Measurements from ENCODE around the gene CES3.

Gene CES3, protein sequence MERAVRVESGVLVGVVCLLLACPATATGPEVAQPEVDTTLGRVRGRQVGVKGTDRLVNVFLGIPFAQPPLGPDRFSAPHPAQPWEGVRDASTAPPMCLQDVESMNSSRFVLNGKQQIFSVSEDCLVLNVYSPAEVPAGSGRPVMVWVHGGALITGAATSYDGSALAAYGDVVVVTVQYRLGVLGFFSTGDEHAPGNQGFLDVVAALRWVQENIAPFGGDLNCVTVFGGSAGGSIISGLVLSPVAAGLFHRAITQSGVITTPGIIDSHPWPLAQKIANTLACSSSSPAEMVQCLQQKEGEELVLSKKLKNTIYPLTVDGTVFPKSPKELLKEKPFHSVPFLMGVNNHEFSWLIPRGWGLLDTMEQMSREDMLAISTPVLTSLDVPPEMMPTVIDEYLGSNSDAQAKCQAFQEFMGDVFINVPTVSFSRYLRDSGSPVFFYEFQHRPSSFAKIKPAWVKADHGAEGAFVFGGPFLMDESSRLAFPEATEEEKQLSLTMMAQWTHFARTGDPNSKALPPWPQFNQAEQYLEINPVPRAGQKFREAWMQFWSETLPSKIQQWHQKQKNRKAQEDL

DNA sequence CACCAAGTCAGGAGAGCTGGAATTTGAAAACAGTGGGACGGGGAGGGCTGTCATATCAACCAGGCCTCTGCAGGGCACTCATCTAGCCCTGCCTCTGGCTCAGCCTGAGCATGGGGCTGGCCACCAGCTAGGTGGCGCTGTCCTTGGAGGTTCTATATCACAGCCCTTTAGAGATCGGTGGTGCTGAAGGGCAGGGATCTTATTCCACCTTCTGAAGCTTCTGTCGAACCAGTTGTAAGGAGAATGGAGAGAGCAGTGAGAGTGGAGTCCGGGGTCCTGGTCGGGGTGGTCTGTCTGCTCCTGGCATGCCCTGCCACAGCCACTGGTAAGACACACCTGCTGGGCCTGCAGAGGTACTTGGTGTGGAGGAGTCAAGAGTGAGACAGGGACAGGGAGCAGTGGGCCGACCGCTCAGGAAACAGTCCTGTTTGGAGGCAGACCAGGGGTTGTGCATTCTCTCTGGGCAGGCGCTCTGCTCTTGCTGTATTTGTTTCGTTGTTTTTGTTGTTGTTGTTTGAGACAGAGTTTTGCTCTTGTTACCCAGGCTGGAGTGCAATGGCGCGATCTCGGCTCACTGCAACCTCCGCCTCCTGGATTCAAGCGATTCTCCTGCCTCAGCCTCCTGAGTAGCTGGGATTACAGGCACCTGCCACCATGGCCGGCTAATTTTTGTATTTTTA is at the start of gene CES3:
Gene CES3, plus strand, starts transcription at position 202 of the 680 bp plus-strand sequence. Its CDS starts 42 bp downstream, at position 244.
- TF ChIP-seq, protein P1, sequence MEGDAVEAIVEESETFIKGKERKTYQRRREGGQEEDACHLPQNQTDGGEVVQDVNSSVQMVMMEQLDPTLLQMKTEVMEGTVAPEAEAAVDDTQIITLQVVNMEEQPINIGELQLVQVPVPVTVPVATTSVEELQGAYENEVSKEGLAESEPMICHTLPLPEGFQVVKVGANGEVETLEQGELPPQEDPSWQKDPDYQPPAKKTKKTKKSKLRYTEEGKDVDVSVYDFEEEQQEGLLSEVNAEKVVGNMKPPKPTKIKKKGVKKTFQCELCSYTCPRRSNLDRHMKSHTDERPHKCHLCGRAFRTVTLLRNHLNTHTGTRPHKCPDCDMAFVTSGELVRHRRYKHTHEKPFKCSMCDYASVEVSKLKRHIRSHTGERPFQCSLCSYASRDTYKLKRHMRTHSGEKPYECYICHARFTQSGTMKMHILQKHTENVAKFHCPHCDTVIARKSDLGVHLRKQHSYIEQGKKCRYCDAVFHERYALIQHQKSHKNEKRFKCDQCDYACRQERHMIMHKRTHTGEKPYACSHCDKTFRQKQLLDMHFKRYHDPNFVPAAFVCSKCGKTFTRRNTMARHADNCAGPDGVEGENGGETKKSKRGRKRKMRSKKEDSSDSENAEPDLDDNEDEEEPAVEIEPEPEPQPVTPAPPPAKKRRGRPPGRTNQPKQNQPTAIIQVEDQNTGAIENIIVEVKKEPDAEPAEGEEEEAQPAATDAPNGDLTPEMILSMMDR (IDR thresholded peaks at IDR 0.05; ENCODE audit: low read depth, low read length), result peak; percentile 72
- DNase-seq (ENCODE audit: extremely low read depth, low read depth), result peak; percentile 10

DNA sequence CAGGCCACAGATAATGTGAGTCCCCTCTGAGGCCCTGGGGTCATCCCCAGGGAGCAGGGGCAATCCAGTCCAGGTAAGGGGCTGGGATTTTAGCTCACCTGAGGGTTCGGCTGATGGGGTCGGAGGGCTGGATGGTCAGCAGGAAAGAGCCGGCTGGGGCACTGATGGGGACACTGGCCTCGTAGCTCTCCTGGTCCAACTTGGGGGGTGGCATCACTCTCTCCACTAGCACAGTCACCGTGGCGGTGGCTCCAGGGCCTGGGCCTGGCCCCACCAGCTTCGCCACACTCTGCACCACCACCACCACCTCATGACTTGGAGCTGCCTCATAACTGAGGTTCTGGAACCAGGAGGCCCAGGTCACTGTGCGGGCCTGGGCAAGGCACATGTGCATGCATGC is 49.3 kb upstream of the CES3 start:
- no peak for DNase-seq (ENCODE audit: extremely low read depth, low read depth)
- TF ChIP-seq, protein P1 (IDR thresholded peaks at IDR 0.05; ENCODE audit: low read depth, low read length), result no peak

DNA sequence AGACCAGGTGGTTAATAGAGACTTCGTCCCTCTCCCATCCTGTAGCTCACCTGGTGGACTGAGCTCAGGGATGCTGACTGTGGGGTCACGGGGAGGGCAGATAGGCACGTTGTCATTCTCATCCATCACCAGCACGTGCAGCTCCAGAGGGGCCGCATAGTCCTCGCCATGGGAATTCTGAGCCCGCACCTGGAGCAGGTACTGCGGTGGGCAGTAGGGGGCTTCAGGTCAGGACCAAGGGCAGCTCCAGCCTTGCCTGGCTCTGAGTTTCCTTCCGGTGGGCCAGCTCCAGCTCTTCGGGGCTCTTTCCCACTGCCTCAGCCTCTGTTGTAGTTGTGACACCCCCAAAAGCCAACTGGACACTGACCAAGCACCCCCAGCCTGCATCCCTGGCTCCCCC is 48.0 kb upstream of the CES3 start:
- TF ChIP-seq, protein P1 (IDR thresholded peaks at IDR 0.05; ENCODE audit: low read depth, low read length), result no peak
- no peak for DNase-seq (ENCODE audit: extremely low read depth, low read depth)

DNA sequence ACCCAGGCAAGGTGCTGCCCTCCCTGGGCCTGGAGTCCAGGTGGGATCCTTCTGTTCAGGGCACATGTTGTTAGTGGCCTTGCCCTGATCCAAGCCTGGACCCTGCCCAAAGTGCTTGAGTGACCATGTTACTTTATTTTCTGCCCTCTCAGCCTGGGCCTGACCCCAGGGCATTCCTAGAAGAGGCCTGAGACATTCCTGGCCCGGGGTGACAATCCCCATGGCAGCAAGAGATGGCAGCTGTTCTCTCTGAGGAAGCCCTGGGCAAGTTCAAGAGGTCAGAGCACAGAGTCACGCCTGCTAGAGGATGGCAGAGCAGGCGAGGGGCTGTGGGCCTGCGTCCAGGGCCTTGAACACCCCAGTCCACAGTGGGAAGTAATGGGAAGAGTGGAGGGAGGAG is 47.4 kb upstream of the CES3 start:
- DNase-seq (ENCODE audit: extremely low read depth, low read depth), result no peak
- TF ChIP-seq, protein P1 (IDR thresholded peaks at IDR 0.05; ENCODE audit: low read depth, low read length), result no peak

DNA sequence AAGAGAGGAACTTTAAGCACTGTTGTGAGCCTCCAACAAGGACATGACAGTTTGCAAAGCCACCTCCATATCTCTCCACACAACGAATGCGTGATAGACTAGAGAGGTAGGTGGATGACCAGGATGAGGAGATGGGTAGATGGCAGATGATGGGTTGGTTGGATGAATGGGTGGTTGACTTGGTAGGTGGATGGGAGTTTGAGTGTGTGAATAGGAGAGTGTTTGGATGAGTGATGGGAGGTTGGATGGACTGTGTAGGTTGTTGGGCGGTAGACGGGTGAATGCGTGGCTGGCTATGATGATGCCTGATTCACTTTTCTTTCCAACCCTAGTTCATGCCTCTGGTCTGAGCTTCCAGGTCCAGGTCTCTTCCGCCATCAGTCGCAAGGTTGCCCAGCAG is 46.5 kb upstream of the CES3 start:
- TF ChIP-seq, protein P1 (IDR thresholded peaks at IDR 0.05; ENCODE audit: low read depth, low read length), result no peak
- no peak for DNase-seq (ENCODE audit: extremely low read depth, low read depth)

DNA sequence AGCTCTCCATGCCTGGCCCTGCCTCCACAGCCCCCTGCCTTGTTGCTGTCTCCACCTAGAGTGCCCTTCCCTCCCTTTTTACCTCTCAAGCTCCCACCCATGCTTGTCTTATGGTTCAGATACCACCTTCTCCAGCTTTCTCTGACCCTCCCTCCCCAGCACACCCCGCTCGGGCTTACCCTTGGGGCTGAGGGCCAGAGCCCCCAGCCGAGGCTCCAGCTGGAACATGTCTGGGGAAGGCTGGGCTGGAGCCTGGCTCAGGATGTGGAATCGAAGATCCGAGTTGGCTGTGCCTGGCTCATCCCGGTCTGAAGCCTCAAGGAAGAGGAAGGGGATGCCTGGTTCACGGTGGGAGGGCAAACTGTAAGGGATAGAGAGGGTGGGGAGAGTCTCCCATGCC is 46.0 kb upstream of the CES3 start:
- TF ChIP-seq, protein P1 (IDR thresholded peaks at IDR 0.05; ENCODE audit: low read depth, low read length), result no peak
- DNase-seq (ENCODE audit: extremely low read depth, low read depth), result no peak

DNA sequence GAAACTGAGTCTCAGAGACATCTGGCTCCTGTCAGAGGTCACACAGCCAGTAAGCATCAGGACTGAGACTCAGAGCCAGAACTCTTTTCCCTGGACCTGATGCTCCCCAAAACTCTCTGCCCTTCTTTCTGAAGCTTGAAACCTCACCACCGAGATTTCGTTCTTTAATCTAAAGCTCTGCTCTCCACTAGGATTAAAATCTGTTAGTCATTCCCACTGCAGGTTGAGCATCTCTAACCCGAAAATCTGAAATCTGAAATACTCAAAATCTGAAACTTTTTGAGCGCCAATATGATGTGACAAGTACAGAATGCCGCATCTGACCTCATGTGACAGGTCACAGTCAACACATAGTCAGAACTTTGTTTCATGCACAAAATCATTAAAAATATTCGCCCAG is 44.5 kb upstream of the CES3 start:
- DNase-seq (ENCODE audit: extremely low read depth, low read depth), result no peak
- TF ChIP-seq, protein P1 (IDR thresholded peaks at IDR 0.05; ENCODE audit: low read depth, low read length), result no peak
